D721Med (cell line): ENCODE data around the gene PCDH11Y.
"Not testable (repeated sequence)": the region's sequence is repeated elsewhere in the genome, so short reads cannot be mapped to it uniquely, and the experiment has no call there.

Source experiments
- DNase-seq: peaks from one replicate; pipeline ENCODE4 v3.0.0; 2011; ENCODE audit warnings: low spot score; ENCODE audit not compliant: insufficient read length
- FAIRE-seq: peaks from 2 replicates; lab custom pipeline; 2011; peaks lifted over from hg19 to GRCh38; lab: Jason Lieb, UNC

The PCDH11Y gene

GRCh38 chrY:5000057-5000456 lies at the start of gene PCDH11Y:
TSS of gene PCDH11Y (plus strand) at chrY:5000296. CDS start at chrY:5057100, 56,804 bp downstream.
- not testable (repeated sequence) for DNase-seq, FAIRE-seq

- DNase-seq, FAIRE-seq: not testable (repeated sequence)
Observed at GRCh38 chrY:4967894-4968293, 32.2 kb upstream of the PCDH11Y start.

GRCh38 chrY:4991743-4992400 lies 8.2 kb upstream of the PCDH11Y start:
- not testable (repeated sequence) for DNase-seq, FAIRE-seq

GRCh38 chrY:4994892-4995291 lies 5.2 kb upstream of the PCDH11Y start:
- DNase-seq, FAIRE-seq: not testable (repeated sequence)

- not testable (repeated sequence) for FAIRE-seq, DNase-seq
Observed at GRCh38 chrY:5002476-5003184, 2.5 kb downstream of the PCDH11Y start.

- not testable (repeated sequence) for FAIRE-seq, DNase-seq
Observed at GRCh38 chrY:5038972-5039523, 39.0 kb downstream of the PCDH11Y start.

- not testable (repeated sequence) for FAIRE-seq, DNase-seq
Observed at GRCh38 chrY:5083017-5083416, 82.9 kb downstream of the PCDH11Y start.

GRCh38 chrY:5182998-5183397 lies 182.9 kb downstream of the PCDH11Y start:
- DNase-seq, FAIRE-seq: not testable (repeated sequence)

- DNase-seq, FAIRE-seq: not testable (repeated sequence)
Observed at GRCh38 chrY:5215116-5215515, 215.0 kb downstream of the PCDH11Y start.

GRCh38 chrY:5324931-5325330 lies 324.8 kb downstream of the PCDH11Y start:
- not testable (repeated sequence) for FAIRE-seq, DNase-seq

- FAIRE-seq, DNase-seq: not testable (repeated sequence)
Observed at GRCh38 chrY:5342220-5342619, 342.1 kb downstream of the PCDH11Y start.

- not testable (repeated sequence) for FAIRE-seq, DNase-seq
Observed at GRCh38 chrY:5543705-5544104, 543.6 kb downstream of the PCDH11Y start.

GRCh38 chrY:5638589-5638988 lies 638.5 kb downstream of the PCDH11Y start:
- not testable (repeated sequence) for DNase-seq, FAIRE-seq

GRCh38 chrY:5679265-5679664 lies 679.2 kb downstream of the PCDH11Y start:
- FAIRE-seq, DNase-seq: not testable (repeated sequence)

GRCh38 chrY:5708727-5709126 lies 708.6 kb downstream of the PCDH11Y start:
- DNase-seq, FAIRE-seq: not testable (repeated sequence)

GRCh38 chrY:5709788-5710381 lies 709.8 kb downstream of the PCDH11Y start:
- DNase-seq, FAIRE-seq: not testable (repeated sequence)

- not testable (repeated sequence) for FAIRE-seq, DNase-seq
Observed at GRCh38 chrY:5761403-5761802, 761.3 kb downstream of the PCDH11Y start.

GRCh38 chrY:5776485-5776884 lies 776.4 kb downstream of the PCDH11Y start:
- DNase-seq, FAIRE-seq: not testable (repeated sequence)
